NOMO-1 treated with DMSO at 0.1 percent for 48 hours (cell line): ENCODE results near the gene ADGRE2.

Source experiments
- DNase-seq: peaks from one replicate; lab custom pipeline; 2025; ENCODE audit not compliant: unreplicated experiment; lab: John Stamatoyannopoulos, UW

ADGRE2 gene

GRCh38 chr19:14748601-14749000, 29.8 kb downstream of the ADGRE2 start:
- DNase-seq, result peak; percentile 33

- no peak for DNase-seq
These were observed 31.5 kb downstream of the ADGRE2 start for GRCh38 chr19:14746886-14747285.

- DNase-seq, result no peak
These were observed 42.4 kb downstream of the ADGRE2 start for GRCh38 chr19:14735915-14736314.

GRCh38 chr19:14733574-14733973, 44.8 kb downstream of the ADGRE2 start:
- no peak for DNase-seq

- no peak for DNase-seq
These were observed 45.9 kb downstream of the ADGRE2 start for GRCh38 chr19:14732510-14732909.

- no peak for DNase-seq
These were observed 47.2 kb downstream of the ADGRE2 start for GRCh38 chr19:14731200-14731599.

GRCh38 chr19:14728595-14728994, 49.8 kb downstream of the ADGRE2 start:
- DNase-seq, result no peak

GRCh38 chr19:14722127-14722526, 56.2 kb downstream of the ADGRE2 start:
- no peak for DNase-seq

- DNase-seq, result no peak
These were observed 59.2 kb downstream of the ADGRE2 start for GRCh38 chr19:14719162-14719561.

- DNase-seq, result no peak
These were observed 59.7 kb downstream of the ADGRE2 start for GRCh38 chr19:14718522-14719116.

- no peak for DNase-seq
These were observed 62.5 kb downstream of the ADGRE2 start for GRCh38 chr19:14715841-14716240.

GRCh38 chr19:14704450-14704849, 73.9 kb downstream of the ADGRE2 start:
- DNase-seq, result no peak

- DNase-seq, result no peak
These were observed 74.5 kb downstream of the ADGRE2 start for GRCh38 chr19:14703833-14704232.

- no peak for DNase-seq
These were observed 77.5 kb downstream of the ADGRE2 start for GRCh38 chr19:14700711-14701375.

- DNase-seq, result peak; percentile 7
These were observed 78.7 kb downstream of the ADGRE2 start for GRCh38 chr19:14699641-14700040.

GRCh38 chr19:14695471-14695870, 82.9 kb downstream of the ADGRE2 start:
- DNase-seq, result no peak

- no peak for DNase-seq
These were observed 83.6 kb downstream of the ADGRE2 start for GRCh38 chr19:14694641-14695266.

GRCh38 chr19:14689598-14690503, 88.5 kb downstream of the ADGRE2 start, which contains the start of gene ZNF333:
Gene ZNF333, plus strand, starts transcription at chr19:14690048. Its CDS starts 3,444 bp downstream, at chr19:14693492.
- DNase-seq, result peak; percentile 89

GRCh38 chr19:14686411-14686810, 91.9 kb downstream of the ADGRE2 start:
- peak; percentile 32 for DNase-seq

GRCh38 chr19:14683439-14683838, 94.9 kb downstream of the ADGRE2 start:
- peak; percentile 96 for DNase-seq
